ENCODE results near the gene AUNIP. TPM values are rescaled to one million over a fixed set of nuclear protein-coding genes. Genes with fewer than 3 reads are reported as not detected.

The AUNIP gene
- total RNA-seq, 4 donors from 2014 or later = 0.26 to 0.89 (median 0.49) TPM; not detected in 1

DNA sequence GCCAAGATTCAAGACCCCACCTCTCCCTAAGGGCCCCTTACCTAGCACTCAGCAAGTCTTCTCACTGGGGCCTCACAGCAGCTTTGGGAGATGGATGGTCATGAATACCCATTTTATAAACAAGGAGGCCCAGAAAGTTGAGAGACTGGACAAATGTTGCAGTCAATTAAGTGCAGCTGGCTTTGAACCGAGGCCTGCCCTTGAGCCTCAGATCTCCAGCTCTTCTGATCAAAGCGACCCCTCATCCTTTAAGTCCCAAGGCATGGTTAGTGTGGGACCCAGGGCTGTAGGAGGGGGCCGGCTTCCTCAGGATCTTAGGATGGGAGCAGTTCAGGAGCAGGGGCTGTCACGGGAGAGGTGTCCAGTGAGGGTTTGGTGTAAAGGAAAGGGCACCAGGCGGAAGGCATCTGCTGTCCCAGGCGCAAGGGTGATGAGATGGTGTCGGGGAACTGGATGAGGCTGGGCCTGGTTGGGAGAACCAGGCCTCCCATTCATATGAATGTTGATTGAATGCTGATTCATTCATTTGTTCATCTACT, 44.6 kb downstream of the AUNIP start:
- Histone ChIP-seq H3K36me3 (peaks cover 57% of the 10 kb centered on the region), H3K27ac (no peak overlapping the region), H3K4me1 (peaks cover 23% of the 10 kb centered on the region), H3K9me3 (no peaks in the 10 kb centered on the region), H3K4me3 (no peak overlapping the region), H3K27me3 (no peaks in the 10 kb centered on the region)
- DNase-seq (ENCODE audit: low spot score in 2 of 2) = peak in 1 of 2 donors; percentile 23
- TF ChIP-seq POLR2A (IDR thresholded peaks at IDR 0.05) = no peak
- TF ChIP-seq, protein P1, sequence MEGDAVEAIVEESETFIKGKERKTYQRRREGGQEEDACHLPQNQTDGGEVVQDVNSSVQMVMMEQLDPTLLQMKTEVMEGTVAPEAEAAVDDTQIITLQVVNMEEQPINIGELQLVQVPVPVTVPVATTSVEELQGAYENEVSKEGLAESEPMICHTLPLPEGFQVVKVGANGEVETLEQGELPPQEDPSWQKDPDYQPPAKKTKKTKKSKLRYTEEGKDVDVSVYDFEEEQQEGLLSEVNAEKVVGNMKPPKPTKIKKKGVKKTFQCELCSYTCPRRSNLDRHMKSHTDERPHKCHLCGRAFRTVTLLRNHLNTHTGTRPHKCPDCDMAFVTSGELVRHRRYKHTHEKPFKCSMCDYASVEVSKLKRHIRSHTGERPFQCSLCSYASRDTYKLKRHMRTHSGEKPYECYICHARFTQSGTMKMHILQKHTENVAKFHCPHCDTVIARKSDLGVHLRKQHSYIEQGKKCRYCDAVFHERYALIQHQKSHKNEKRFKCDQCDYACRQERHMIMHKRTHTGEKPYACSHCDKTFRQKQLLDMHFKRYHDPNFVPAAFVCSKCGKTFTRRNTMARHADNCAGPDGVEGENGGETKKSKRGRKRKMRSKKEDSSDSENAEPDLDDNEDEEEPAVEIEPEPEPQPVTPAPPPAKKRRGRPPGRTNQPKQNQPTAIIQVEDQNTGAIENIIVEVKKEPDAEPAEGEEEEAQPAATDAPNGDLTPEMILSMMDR (IDR thresholded peaks at IDR 0.05) = no peak
- WGBS = 94% methylated on average over 7 of the region's 7 CpGs

DNA sequence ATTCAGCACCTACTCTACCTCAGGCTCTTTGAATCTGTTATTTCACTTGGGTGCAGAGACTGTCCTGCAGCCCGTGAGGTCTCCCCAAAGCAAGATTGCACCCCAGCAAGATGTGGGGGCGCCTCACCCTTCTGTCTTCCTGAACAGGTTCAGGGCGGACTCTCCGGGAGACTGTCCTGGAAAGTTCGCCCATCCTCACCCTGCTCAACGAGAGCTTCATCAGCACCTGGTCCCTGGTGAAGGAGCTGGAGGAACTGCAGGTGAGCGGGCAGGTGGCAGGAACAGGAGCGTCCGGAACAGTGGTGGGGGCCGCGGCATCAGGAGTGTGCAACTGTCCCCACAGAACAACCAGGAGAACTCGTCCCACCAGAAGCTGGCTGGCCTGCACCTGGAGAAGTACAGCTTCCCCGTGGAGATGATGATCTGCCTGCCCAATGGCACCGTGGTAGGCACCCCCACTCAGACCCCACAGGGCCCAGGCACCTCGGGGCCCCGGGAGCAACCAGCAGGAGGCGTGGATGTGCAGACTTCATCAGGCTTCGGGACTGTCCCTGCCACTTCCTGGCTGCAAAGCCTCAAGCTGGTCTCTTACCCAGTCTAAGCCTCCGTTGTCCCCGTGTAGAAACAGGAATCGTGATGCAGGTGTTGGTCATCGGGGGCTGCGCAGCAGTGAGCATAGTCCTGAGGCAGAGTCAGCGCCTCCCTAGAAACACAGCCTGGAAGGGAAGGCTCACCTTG, 45.4 kb downstream of the AUNIP start:
- Histone ChIP-seq H3K4me1 (peaks cover 28% of the 10 kb centered on the region), H3K4me3 (no peak overlapping the region), H3K36me3 (peaks cover 64% of the 10 kb centered on the region), H3K9me3 (no peaks in the 10 kb centered on the region), H3K27ac (no peak overlapping the region), H3K27me3 (no peaks in the 10 kb centered on the region)
- WGBS = 88% methylated on average over 15 of the region's 24 CpGs
- no peak for TF ChIP-seq POLR2A (IDR thresholded peaks at IDR 0.05)
- no peak for TF ChIP-seq EP300 (IDR thresholded peaks at IDR 0.05)
- TF ChIP-seq POLR2AphosphoS5 (IDR thresholded peaks at IDR 0.05) = no peak
- TF ChIP-seq, protein P1 (IDR thresholded peaks at IDR 0.05) = no peak
- peak in 1 of 2 donors; percentile 74 for DNase-seq (ENCODE audit: low spot score in 2 of 2)

DNA sequence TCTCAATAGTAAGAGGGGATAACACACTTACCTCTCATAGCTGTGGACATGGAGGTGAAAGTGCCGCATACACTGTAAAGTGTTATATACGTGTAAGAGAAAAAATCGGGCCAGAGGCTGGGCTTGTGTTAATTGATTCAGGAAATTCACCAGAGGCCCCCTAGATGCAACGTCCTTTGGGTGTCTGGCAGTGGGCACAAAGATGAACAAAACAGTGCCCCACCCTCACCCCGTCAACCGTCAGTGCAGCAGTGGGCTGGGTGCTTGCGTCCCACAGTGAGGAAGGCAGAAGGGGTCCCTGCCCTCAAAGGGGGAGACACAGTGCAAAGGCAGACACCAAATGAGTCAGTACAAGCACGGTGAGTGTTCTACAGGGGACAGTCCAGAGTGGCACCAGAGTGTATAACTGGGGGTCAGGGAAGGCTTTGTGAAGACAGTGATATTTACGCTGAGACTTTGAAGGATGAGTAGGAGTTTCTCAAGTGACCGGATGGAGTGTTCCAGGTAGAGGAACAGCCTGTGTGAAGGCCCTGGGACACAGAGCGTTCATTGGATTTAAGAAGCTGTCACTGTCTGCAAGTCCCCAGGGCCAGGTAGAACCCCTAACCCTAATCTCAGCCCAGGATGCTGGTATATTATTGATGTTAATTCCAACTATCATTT, 46.1 kb downstream of the AUNIP start:
- H3K9me3 ChIP-seq = no peaks in the 10 kb centered on the region
- DNase-seq (ENCODE audit: low spot score in 2 of 2) = peak in 1 of 2 donors; percentile 50
- H3K27ac ChIP-seq = no peak overlapping the region
- TF ChIP-seq POLR2AphosphoS5 (IDR thresholded peaks at IDR 0.05) (no peak), EP300 (IDR thresholded peaks at IDR 0.05) (no peak), POLR2A (IDR thresholded peaks at IDR 0.05) (no peak)
- TF ChIP-seq, protein P1 (IDR thresholded peaks at IDR 0.05) = no peak
- H3K4me1 ChIP-seq = peaks cover 28% of the 10 kb centered on the region
- no peaks in the 10 kb centered on the region for H3K27me3 ChIP-seq
- 81% methylated on average over 11 of the region's 11 CpGs for WGBS
- H3K36me3 ChIP-seq = peaks cover 71% of the 10 kb centered on the region
- H3K4me3 ChIP-seq = no peak overlapping the region

DNA sequence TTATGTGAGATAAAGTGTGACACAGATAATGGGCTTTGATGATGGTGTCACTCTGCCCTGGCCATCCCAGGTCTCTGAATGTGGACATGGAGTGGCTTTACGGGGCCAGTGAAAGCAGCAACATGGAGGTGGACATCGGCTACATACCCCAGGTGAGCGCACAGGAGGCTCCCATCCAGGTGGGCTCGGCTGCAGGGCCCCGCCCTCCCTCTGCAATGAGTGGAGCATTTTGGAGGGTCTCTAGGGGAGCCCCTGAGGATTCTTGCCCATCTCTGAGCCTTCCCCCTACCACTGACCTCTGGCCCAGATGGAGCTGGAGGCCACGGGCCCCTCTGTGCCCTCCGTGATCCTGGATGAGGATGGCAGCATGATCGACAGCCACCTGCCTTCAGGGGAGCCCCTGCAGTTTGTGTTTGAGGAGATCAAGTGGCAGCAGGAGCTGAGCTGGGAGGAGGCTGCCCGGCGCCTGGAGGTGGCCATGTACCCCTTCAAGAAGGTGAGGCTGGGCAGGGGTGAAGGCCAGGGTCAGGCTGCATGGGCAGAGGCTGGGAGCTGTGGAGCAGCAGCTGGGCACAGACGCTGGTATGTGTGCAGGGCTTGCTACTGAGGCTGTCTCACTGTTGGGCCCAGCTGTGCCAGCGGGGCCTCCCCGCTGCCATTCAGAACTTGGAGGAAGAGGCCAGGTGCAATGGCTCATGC, 47.7 kb downstream of the AUNIP start:
- H3K4me1 ChIP-seq = peaks cover 33% of the 10 kb centered on the region
- WGBS = 96% methylated on average over 8 of the region's 13 CpGs
- DNase-seq (ENCODE audit: low spot score in 2 of 2) = peak in 1 of 2 donors; percentile 57
- H3K4me3 ChIP-seq = no peak overlapping the region
- H3K27ac ChIP-seq = no peak overlapping the region
- no peaks in the 10 kb centered on the region for H3K9me3 ChIP-seq
- TF ChIP-seq POLR2AphosphoS5 (IDR thresholded peaks at IDR 0.05) = no peak
- no peak for TF ChIP-seq EP300 (IDR thresholded peaks at IDR 0.05)
- TF ChIP-seq, protein P1 (IDR thresholded peaks at IDR 0.05) = no peak
- peaks cover 79% of the 10 kb centered on the region for H3K36me3 ChIP-seq
- H3K27me3 ChIP-seq = no peaks in the 10 kb centered on the region
